Rectal smooth muscle tissue (tissue), 1 donor: Measurements from ENCODE around the gene FOXQ1.
"Not testable (repeated sequence)": the region's sequence is repeated elsewhere in the genome, so short reads cannot be mapped to it uniquely, and the experiment has no call there.

ENCODE experiments used
- H3K27ac ChIP-seq: one replicate; pipeline ENCODE4 v1.7.0; 2013; ENCODE audit warnings: low read depth, low read length, inconsistent platforms
- H3K27me3 ChIP-seq: one replicate; pipeline ENCODE4 v1.7.0; 2013; ENCODE audit warnings: low read length; ENCODE audit not compliant: control insufficient read depth, insufficient read depth
- H3K36me3 ChIP-seq: one replicate; pipeline ENCODE4 v1.7.0; 2013; ENCODE audit warnings: low read length; ENCODE audit not compliant: control insufficient read depth, insufficient read depth
- H3K4me1 ChIP-seq: one replicate; pipeline ENCODE4 v1.7.0; 2013; ENCODE audit warnings: low read length; ENCODE audit not compliant: control insufficient read depth, insufficient read depth
- H3K4me3 ChIP-seq: one replicate; pipeline ENCODE4 v1.7.0; 2013; ENCODE audit warnings: low read length
- H3K9ac ChIP-seq: one replicate; pipeline ENCODE4 v1.7.0; 2013; ENCODE audit warnings: low read length

Gene FOXQ1

GRCh38 chr6:1316489-1316971 lies 4.6 kb downstream of the FOXQ1 start:
- no peaks in the 10 kb centered on the region for H3K4me1 ChIP-seq
- H3K9ac ChIP-seq: no peak overlapping the region
- H3K27ac ChIP-seq: no peak overlapping the region
- peak overlapping the region; percentile 66 for H3K4me3 ChIP-seq
- H3K36me3 ChIP-seq: no peaks in the 10 kb centered on the region
- H3K27me3 ChIP-seq: peaks cover 5% of the 10 kb centered on the region

- no peak overlapping the region for H3K9ac ChIP-seq
- no peaks in the 10 kb centered on the region for H3K36me3 ChIP-seq
- peaks cover 5% of the 10 kb centered on the region for H3K27me3 ChIP-seq
- no peak overlapping the region for H3K4me3 ChIP-seq
- H3K27ac ChIP-seq: no peak overlapping the region
- no peaks in the 10 kb centered on the region for H3K4me1 ChIP-seq
Observed at GRCh38 chr6:1317302-1317815, 5.5 kb downstream of the FOXQ1 start.

GRCh38 chr6:1318036-1318435 lies 6.1 kb downstream of the FOXQ1 start:
- Histone ChIP-seq H3K4me3 (no peak overlapping the region), H3K36me3 (no peaks in the 10 kb centered on the region), H3K27me3 (peaks cover 5% of the 10 kb centered on the region), H3K27ac (no peak overlapping the region), H3K4me1 (no peaks in the 10 kb centered on the region), H3K9ac (no peak overlapping the region)

- H3K27me3 ChIP-seq, H3K36me3 ChIP-seq, H3K9ac ChIP-seq, H3K27ac ChIP-seq, H3K4me3 ChIP-seq, H3K4me1 ChIP-seq: not testable (repeated sequence)
Observed at GRCh38 chr6:1318584-1318983, 6.7 kb downstream of the FOXQ1 start.

GRCh38 chr6:1321738-1322137 lies 9.8 kb downstream of the FOXQ1 start:
- no peak overlapping the region for H3K27ac ChIP-seq
- no peaks in the 10 kb centered on the region for H3K36me3 ChIP-seq
- H3K9ac ChIP-seq: no peak overlapping the region
- no peak overlapping the region for H3K4me3 ChIP-seq
- no peaks in the 10 kb centered on the region for H3K4me1 ChIP-seq
- no peaks in the 10 kb centered on the region for H3K27me3 ChIP-seq

- Histone ChIP-seq H3K4me1 (no peaks in the 10 kb centered on the region), H3K27me3 (no peaks in the 10 kb centered on the region)
Observed at GRCh38 chr6:1322156-1322555, 10.3 kb downstream of the FOXQ1 start.

GRCh38 chr6:1322696-1323219 lies 10.9 kb downstream of the FOXQ1 start:
- no peaks in the 10 kb centered on the region for H3K36me3 ChIP-seq
- H3K4me1 ChIP-seq: no peaks in the 10 kb centered on the region
- H3K27me3 ChIP-seq: no peaks in the 10 kb centered on the region
- no peak overlapping the region for H3K27ac ChIP-seq
- H3K9ac ChIP-seq: no peak overlapping the region
- no peak overlapping the region for H3K4me3 ChIP-seq

More at GRCh38 chr6:1322156-1322555, 10.3 kb downstream of the FOXQ1 start:
- Histone ChIP-seq H3K4me3 (no peak overlapping the region), H3K36me3 (no peaks in the 10 kb centered on the region), H3K9ac (no peak overlapping the region), H3K27ac (no peak overlapping the region)

GRCh38 chr6:1324936-1325335 lies 13.0 kb downstream of the FOXQ1 start:
- Histone ChIP-seq H3K27me3 (no peaks in the 10 kb centered on the region), H3K27ac (no peak overlapping the region), H3K4me1 (no peaks in the 10 kb centered on the region), H3K4me3 (no peak overlapping the region), H3K36me3 (no peaks in the 10 kb centered on the region), H3K9ac (no peak overlapping the region)

GRCh38 chr6:1325461-1326309 lies 13.8 kb downstream of the FOXQ1 start:
- no peak overlapping the region for H3K9ac ChIP-seq
- no peak overlapping the region for H3K4me3 ChIP-seq
- no peaks in the 10 kb centered on the region for H3K36me3 ChIP-seq
- H3K27me3 ChIP-seq: no peaks in the 10 kb centered on the region
- H3K27ac ChIP-seq: no peak overlapping the region
- no peaks in the 10 kb centered on the region for H3K4me1 ChIP-seq

- H3K27ac ChIP-seq: no peak overlapping the region
Observed at GRCh38 chr6:1326535-1327121, 14.7 kb downstream of the FOXQ1 start.

GRCh38 chr6:1327630-1328029 lies 15.7 kb downstream of the FOXQ1 start:
- Histone ChIP-seq H3K27me3 (no peaks in the 10 kb centered on the region), H3K27ac (no peak overlapping the region), H3K4me1 (no peaks in the 10 kb centered on the region), H3K9ac (no peak overlapping the region), H3K4me3 (no peak overlapping the region), H3K36me3 (no peaks in the 10 kb centered on the region)

More at GRCh38 chr6:1326535-1327121, 14.7 kb downstream of the FOXQ1 start:
- no peaks in the 10 kb centered on the region for H3K4me1 ChIP-seq
- no peak overlapping the region for H3K4me3 ChIP-seq
- no peaks in the 10 kb centered on the region for H3K36me3 ChIP-seq
- H3K27me3 ChIP-seq: no peaks in the 10 kb centered on the region
- H3K9ac ChIP-seq: no peak overlapping the region

GRCh38 chr6:1328129-1328800 lies 16.4 kb downstream of the FOXQ1 start:
- Histone ChIP-seq H3K36me3 (no peaks in the 10 kb centered on the region), H3K4me1 (no peaks in the 10 kb centered on the region), H3K27ac (no peak overlapping the region), H3K4me3 (no peak overlapping the region), H3K27me3 (no peaks in the 10 kb centered on the region), H3K9ac (no peak overlapping the region)
